SU-DHL-6 (cell line): ENCODE measurements around the gene SNRNP27.

Source experiments
- H2AFZ ChIP-seq: fragments of 200-600 bp; sonication (generic); 2 replicates; pipeline ENCODE4 v1.6.1; 2014; ENCODE audit warnings: low read depth, mild to moderate bottlenecking, moderate library complexity, mixed read lengths, antibody characterized with exemption, low read length; ENCODE audit not compliant: severe bottlenecking
- H3F3A ChIP-seq: fragments of 200-600 bp; shearing (Covaris generic); 2 replicates; pipeline ENCODE4 v1.6.0; 2016; ENCODE audit warnings: antibody characterized with exemption, mild to moderate bottlenecking; ENCODE audit not compliant: insufficient read depth
- H3K27ac ChIP-seq: fragments of 200-600 bp; sonication (generic); 2 replicates; pipeline ENCODE4 v1.5.1; 2016; ENCODE audit warnings: low read depth, mild to moderate bottlenecking, low read length, moderate library complexity, mixed read lengths
- H3K27me3 ChIP-seq: fragments of 200-600 bp; sonication (generic), shearing (Covaris generic); 2 replicates; pipeline ENCODE4 v1.6.0; 2014; ENCODE audit warnings: mild to moderate bottlenecking, low read length
- H3K36me3 ChIP-seq: fragments of 200-600 bp; sonication (generic); 2 replicates; pipeline ENCODE4 v1.6.1; 2014; ENCODE audit warnings: mild to moderate bottlenecking, low read length, mixed read lengths
- H3K4me2 ChIP-seq: fragments of 300-600, 200-600 bp; shearing (Covaris generic), sonication (generic); 2 replicates; pipeline ENCODE4 v1.6.0; 2014; ENCODE audit warnings: low read length, low read depth, mild to moderate bottlenecking; ENCODE audit not compliant: poor library complexity, severe bottlenecking
- H3K4me3 ChIP-seq: fragments of 200-600 bp; sonication (generic); 2 replicates; pipeline ENCODE4 v1.5.1; 2014; ENCODE audit warnings: antibody characterized with exemption, low read length, mild to moderate bottlenecking, mixed read lengths; ENCODE audit not compliant: insufficient read depth, poor library complexity, severe bottlenecking
- H3K79me2 ChIP-seq: fragments of 200-600 bp; sonication (generic); 2 replicates; pipeline ENCODE4 v1.6.1; 2014; ENCODE audit warnings: mild to moderate bottlenecking, low read length, moderate library complexity; ENCODE audit not compliant: insufficient read depth
- H3K9ac ChIP-seq: fragments of 200-600 bp; sonication (generic); 2 replicates; pipeline ENCODE4 v1.7.0; 2014; ENCODE audit warnings: mild to moderate bottlenecking, low read length
- H3K9me2 ChIP-seq: fragments of 200-600 bp; sonication (generic); replicated peaks from 2 replicates; pipeline ENCODE4 v1.6.1; 2014; ENCODE audit warnings: low read length; ENCODE audit not compliant: insufficient read depth
- H3K9me3 ChIP-seq: fragments of 200-600 bp; sonication (generic); 2 replicates; pipeline ENCODE4 v1.6.1; 2014; ENCODE audit warnings: low read length, mixed read lengths; ENCODE audit not compliant: insufficient read depth
- H4K20me1 ChIP-seq: fragments of 200-600 bp; sonication (generic); 2 replicates; pipeline ENCODE4 v1.6.1; 2014; ENCODE audit warnings: low read depth, mild to moderate bottlenecking, antibody characterized with exemption, low read length, moderate library complexity, mixed read lengths
- EZH2phosphoT487 ChIP-seq: fragments of 200-600 bp; sonication (generic), shearing (Covaris generic); conservative IDR thresholded peaks from 2 replicates; pipeline ENCODE4 v1.6.1; 2018; ENCODE audit warnings: mild to moderate bottlenecking, antibody characterized with exemption, low read length, moderate library complexity, mixed read lengths
- TF ChIP-seq, protein P1 (sequence below): fragments of 200-600 bp; sonication (generic); IDR thresholded peaks from one replicate; pipeline ENCODE4 v1.5.1; 2017; ENCODE audit warnings: antibody characterized with exemption, mild to moderate bottlenecking, low read length, moderate library complexity; ENCODE audit not compliant: insufficient read depth, poor library complexity, severe bottlenecking

The SNRNP27 gene

DNA sequence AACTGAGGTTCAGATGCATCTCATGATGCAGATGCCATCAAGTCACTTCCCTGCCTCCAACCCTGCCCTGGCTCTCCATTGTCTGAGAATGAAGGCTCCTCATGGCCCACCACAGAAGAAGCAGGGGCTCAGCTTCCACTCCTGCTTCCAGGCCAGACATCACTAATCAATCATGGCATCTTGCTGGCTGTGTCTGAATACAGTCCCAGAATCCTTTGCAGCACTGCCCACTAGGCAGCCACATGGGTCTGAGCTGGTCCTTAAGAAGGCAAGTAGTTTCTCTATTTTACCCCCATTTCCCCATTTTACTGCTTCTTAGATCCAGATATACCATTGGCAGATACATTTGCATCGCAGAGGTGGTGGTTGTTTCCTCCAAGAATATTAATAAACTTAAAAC is 60.3 kb downstream of the SNRNP27 start:
- Histone ChIP-seq H3K27ac (no peak overlapping the region), H4K20me1 (no peaks in the 10 kb centered on the region), H3K27me3 (no peaks in the 10 kb centered on the region), H3K4me2 (no peak overlapping the region), H3F3A (no peaks in the 10 kb centered on the region), H3K4me3 (no peak overlapping the region), H3K9ac (no peak overlapping the region), H3K79me2 (no peaks in the 10 kb centered on the region), H3K9me3 (no peaks in the 10 kb centered on the region), H3K9me2 (no peaks in the 10 kb centered on the region), H2AFZ (no peak overlapping the region), H3K36me3 (no peaks in the 10 kb centered on the region)
- no peak for TF ChIP-seq EZH2phosphoT487
- TF ChIP-seq, protein P1, sequence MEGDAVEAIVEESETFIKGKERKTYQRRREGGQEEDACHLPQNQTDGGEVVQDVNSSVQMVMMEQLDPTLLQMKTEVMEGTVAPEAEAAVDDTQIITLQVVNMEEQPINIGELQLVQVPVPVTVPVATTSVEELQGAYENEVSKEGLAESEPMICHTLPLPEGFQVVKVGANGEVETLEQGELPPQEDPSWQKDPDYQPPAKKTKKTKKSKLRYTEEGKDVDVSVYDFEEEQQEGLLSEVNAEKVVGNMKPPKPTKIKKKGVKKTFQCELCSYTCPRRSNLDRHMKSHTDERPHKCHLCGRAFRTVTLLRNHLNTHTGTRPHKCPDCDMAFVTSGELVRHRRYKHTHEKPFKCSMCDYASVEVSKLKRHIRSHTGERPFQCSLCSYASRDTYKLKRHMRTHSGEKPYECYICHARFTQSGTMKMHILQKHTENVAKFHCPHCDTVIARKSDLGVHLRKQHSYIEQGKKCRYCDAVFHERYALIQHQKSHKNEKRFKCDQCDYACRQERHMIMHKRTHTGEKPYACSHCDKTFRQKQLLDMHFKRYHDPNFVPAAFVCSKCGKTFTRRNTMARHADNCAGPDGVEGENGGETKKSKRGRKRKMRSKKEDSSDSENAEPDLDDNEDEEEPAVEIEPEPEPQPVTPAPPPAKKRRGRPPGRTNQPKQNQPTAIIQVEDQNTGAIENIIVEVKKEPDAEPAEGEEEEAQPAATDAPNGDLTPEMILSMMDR = no peak
